Measurements from ENCODE around the gene TRIM33.

DNA sequence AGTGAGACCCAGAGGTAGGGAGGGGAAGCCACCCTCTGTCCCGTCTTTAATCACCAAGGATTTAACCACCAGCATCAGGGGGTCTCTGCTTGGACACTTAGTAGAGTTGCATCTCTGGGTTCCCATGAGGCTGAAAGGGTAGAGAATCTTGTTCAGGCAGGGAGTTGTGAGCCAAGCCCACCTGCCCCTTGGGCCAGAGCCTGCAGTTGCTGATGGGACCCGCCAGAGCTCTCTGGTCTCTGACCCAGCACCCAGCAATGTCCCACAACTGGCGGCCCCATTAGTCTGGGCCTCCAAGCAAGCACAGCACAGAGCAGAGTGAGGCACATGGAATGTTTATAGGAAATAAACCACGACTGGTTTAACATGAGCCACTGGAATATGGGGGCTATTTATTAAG, 166.3 kb downstream of the TRIM33 start:
- TF ChIP-seq, protein P1, sequence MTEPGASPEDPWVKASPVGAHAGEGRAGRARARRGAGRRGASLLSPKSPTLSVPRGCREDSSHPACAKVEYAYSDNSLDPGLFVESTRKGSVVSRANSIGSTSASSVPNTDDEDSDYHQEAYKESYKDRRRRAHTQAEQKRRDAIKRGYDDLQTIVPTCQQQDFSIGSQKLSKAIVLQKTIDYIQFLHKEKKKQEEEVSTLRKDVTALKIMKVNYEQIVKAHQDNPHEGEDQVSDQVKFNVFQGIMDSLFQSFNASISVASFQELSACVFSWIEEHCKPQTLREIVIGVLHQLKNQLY (CRISPR knock-in tag; IDR thresholded peaks at IDR 0.05), result no peak
- TF ChIP-seq ZNF232 (CRISPR knock-in tag; IDR thresholded peaks at IDR 0.05) (no peak), EMX1 (CRISPR knock-in tag; IDR thresholded peaks at IDR 0.05) (no peak), FOXJ3 (CRISPR knock-in tag; IDR thresholded peaks at IDR 0.05; ENCODE audit: borderline replicate concordance) (no peak), ZNF121 (CRISPR knock-in tag; IDR thresholded peaks at IDR 0.05) (no peak), CTCF (IDR thresholded peaks at IDR 0.05) (no peak), ATF3 (CRISPR knock-in tag; conservative IDR thresholded peaks at IDR 0.05) (no peak), ZBTB43 (CRISPR knock-in tag; IDR thresholded peaks at IDR 0.05) (no peak), USF1 (CRISPR knock-in tag; IDR thresholded peaks at IDR 0.05) (no peak)
